ENCODE measurements around the gene BRD7.

DNA sequence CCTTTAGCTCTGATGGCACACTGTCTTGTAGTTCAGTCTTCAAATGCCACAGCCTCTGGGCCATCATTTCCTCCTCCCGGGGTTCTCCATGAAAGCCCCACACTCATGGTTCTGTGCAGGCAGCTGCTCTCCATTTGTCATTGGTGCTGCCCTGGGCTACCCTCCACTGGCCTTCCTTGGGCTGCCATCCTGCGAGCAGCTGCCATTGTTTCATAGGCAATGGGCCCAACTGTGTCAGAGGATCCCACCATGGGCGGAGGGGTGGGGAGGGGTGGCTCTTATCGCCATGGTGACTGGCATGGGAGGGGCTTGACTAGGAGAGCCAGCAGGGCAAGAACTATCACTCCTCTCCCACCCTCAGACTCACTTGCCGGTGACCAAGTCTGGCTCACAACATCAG, 38.6 kb upstream of the BRD7 start:
- no peak for TF ChIP-seq CTCF (IDR thresholded peaks at IDR 0.05; ENCODE audit: poor library complexity)
- no peak for TF ChIP-seq EZH2 (IDR thresholded peaks at IDR 0.05; ENCODE audit: borderline replicate concordance)
